Aorta (tissue), 5 donors: ENCODE measurements around the gene C5orf63. TPM values are rescaled to one million over a fixed set of nuclear protein-coding genes. Genes with fewer than 3 reads are reported as not detected.

Experiments used
- ATAC-seq: fragments of 200-7000 bp; cut with Tn5 transposase; one replicate; pipeline ENCODE4 v1.9.1; 2022; ENCODE audit warnings: moderate library complexity; ENCODE audit not compliant: low FRiP score
- DNase-seq, 2 donors: peaks; one replicate each; pipeline ENCODE4 v3.0.0-alpha.2; 2020
- H3K27ac ChIP-seq, 2 donors: one replicate each; pipeline ENCODE4 v1.5.1; 2013; ENCODE audit warnings: low read length in 2 of 2, mild to moderate bottlenecking in 2 of 2, moderate library complexity in 2 of 2, control low read depth in 1 of 2, inconsistent platforms in 1 of 2, low read depth in 1 of 2
- H3K27me3 ChIP-seq, 2 donors: one replicate each; pipeline ENCODE4 v1.6.1; 2013; ENCODE audit warnings: control low read depth in 1 of 2, low read length in 1 of 2, mild to moderate bottlenecking in 1 of 2, moderate library complexity in 1 of 2; ENCODE audit not compliant: insufficient read depth in 2 of 2, control insufficient read depth in 1 of 2
- H3K36me3 ChIP-seq, 2 donors: one replicate each; pipeline ENCODE4 v1.6.1; 2013; ENCODE audit warnings: control low read depth in 1 of 2, low read length in 1 of 2, mild to moderate bottlenecking in 1 of 2; ENCODE audit not compliant: insufficient read depth in 2 of 2, control insufficient read depth in 1 of 2
- H3K4me1 ChIP-seq, 2 donors: one replicate each; pipeline ENCODE4 v1.6.1; 2013; ENCODE audit warnings: low read length in 2 of 2, control low read depth in 1 of 2, mild to moderate bottlenecking in 1 of 2, moderate library complexity in 1 of 2; ENCODE audit not compliant: insufficient read depth in 2 of 2, control insufficient read depth in 1 of 2
- H3K4me3 ChIP-seq, 2 donors: one replicate each; pipeline ENCODE4 v1.5.1; 2013; ENCODE audit warnings: low read length in 2 of 2, control low read depth in 1 of 2, mild to moderate bottlenecking in 1 of 2
- H3K9me3 ChIP-seq: one replicate; pipeline ENCODE4 v1.6.1; 2013; ENCODE audit warnings: mild to moderate bottlenecking, low read length; ENCODE audit not compliant: control insufficient read depth
- WGBS, 2 donors: extraction: QIAGEN DNeasy Blood & Tissue Kit; methylation state at CpG; one replicate each; pipeline ENCODE4 v1.1.7; 2013; 5-methylcytosine and 5-hydroxymethylcytosine counted together
- intact Hi-C, 2 donors: fragments of 100-400 bp; cut with DNase I; formaldehyde crosslinking; loops; one replicate each; pipeline versions ENCODE4 v1.14.2 to v1.15.0; 2022
- polyA plus RNA-seq, 2 donors: library from polyadenylated mRNA; stranded (reverse); fragments of 200-250 nt; gene quantifications; one replicate each; pipeline ENCODE4 v1.2.3, GENCODE V29; 2013
- total RNA-seq, 2 donors: library from RNA; stranded (reverse); fragmentation: NEBNext Ultra II Directional; extraction: Animal tissue kit (Norgen Biotek cat#: 25700); gene quantifications; one replicate each; pipeline ENCODE4 v1.2.1, GENCODE V29; 2021
- donor health status: healthy with polysubstance abuse.
- donor health status: Bipolar disorder and iron deficiency.
- donor health status: DM: no; HTN: no; CAD: no.
- donor health status: DM: no; HTN: no; CAD: no.
- donor health status: DM: yes; HTN: yes; CAD: no.

The C5orf63 gene
- total and polyA plus RNA-seq, 4 donors, result 3.1 to 7.3 (median 5.2) TPM

DNA sequence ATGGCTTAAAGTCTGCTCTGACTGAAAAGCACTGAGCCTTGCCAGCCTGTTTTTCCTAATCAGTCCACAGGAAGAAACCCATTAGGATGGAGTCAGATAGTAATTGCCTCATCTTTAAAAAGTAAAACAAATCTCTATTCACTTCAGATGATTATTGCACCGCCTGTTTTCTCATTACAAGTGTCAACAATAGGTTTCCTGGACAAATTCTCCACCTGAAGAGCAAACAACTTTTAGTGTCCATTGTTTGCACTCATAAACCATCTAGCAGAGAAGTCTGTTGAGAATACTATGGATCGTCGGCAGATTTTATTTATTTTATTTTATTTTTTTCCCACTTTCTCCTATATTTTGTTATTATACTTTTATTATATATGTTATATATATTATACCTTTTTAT is 20.3 kb downstream of the C5orf63 start:
- intact Hi-C loops, result no loop called here
- 97% methylated on average over 3 of the region's 3 CpGs for WGBS, 2 donors

DNA sequence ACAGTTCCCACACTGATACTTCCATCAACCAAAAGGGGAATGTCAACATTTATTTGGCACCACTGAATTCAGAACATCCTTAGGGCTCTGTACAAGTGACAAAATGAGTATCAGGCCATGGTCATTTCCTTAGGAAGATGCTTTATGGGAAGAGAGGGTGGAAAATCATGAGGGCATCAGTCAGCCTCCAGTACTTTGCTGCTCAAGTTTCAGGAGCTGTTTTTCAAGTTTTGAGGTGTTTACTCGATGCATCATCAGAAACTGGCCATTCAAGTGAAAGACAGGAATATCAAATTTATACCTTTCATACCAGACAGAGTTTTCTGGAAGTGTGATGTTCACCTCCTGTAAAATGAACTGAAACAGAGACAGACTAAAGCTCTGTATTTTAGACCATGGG is 21.7 kb downstream of the C5orf63 start:
- intact Hi-C loops, result no loop called here
- Histone ChIP-seq H3K4me3 (no peak overlapping the region), H3K4me1 (no peaks in the 10 kb centered on the region), H3K36me3 (no peaks in the 10 kb centered on the region), H3K27me3 (no peaks in the 10 kb centered on the region), H3K9me3 (no peaks in the 10 kb centered on the region), H3K27ac (no peak overlapping the region)
- whole genome bisulfite sequencing, 2 donors, result 94 to 97% methylated on average over 1 of the region's 1 CpG
- ATAC-seq (no peak), DNase-seq (no peak)

More for the DNA sequence above, 20.3 kb downstream of the C5orf63 start:
- Histone ChIP-seq H3K27ac (no peak overlapping the region), H3K9me3 (no peaks in the 10 kb centered on the region), H3K4me1 (no peaks in the 10 kb centered on the region), H3K4me3 (no peak overlapping the region), H3K27me3 (no peaks in the 10 kb centered on the region), H3K36me3 (no peaks in the 10 kb centered on the region)
- ATAC-seq, result no peak
- DNase-seq, result no peak

DNA sequence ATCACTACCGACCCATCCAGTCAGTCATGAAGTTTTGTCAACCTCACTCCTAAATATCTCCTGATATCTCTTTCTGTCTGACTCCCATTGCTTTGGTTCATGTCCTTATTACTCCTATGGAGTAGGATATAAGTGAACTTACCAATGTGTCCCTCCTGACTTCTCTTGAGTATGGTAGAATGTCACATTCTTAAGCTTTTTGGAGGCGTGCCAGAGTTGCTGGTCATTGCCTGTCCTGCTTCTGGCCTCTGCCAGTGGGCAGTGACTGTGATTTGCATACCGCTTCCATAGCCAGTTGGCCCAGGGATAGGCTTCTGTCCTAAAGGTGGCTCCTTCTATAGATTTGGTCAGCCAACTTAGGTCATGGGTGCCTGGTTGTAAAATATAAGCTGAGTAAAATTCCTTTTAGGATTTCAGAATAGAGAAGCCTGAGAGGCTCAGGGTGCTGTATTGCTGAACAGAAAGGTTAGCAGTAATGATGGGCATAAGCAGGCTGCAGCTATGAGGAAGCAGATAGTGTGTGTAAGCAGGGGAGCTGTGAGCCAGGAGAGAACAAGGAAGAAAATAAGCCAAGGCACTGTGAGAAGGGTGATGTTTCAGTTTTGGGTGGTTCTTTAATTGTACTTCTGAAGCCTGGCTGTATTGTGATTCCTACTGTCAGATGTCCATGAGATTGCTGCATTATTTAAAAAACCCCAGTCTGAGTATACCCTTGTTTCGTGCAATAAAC is 26.8 kb downstream of the C5orf63 start:
- 83 to 86% methylated on average over 4 of the region's 4 CpGs for WGBS, 2 donors
- H3K36me3 ChIP-seq, result no peaks in the 10 kb centered on the region
- no peak for DNase-seq
- H3K4me1 ChIP-seq, result peaks cover 0 to 5% of the 10 kb centered on the region in 2 donors
- no peak overlapping the region for H3K4me3 ChIP-seq
- H3K9me3 ChIP-seq, result no peaks in the 10 kb centered on the region
- H3K27me3 ChIP-seq, result no peaks in the 10 kb centered on the region
- no peak for ATAC-seq
- intact Hi-C loops, result no loop called here
- H3K27ac ChIP-seq, result no peak overlapping the region

DNA sequence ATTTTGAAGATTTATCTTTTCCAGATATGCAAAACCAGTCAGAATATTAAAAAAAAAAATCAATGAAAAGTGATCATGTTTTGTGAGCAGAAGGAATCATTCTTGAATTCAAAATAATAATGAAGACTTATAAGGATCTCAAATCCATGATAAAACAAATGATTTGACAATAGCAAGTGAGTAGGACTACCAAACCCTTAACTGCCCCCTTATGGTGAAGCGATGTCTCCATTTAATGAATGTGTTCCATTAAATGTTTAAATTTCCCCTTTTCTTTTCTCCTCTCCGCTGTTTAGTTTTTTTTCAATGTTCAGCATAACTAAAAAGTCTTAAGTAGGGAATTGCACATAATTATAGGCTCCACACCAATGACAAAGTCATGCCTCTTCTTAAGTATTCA is 30.7 kb downstream of the C5orf63 start:
- DNase-seq (no peak), ATAC-seq (no peak)
- 93 to 94% methylated on average over 2 of the region's 2 CpGs for WGBS, 2 donors
- Histone ChIP-seq H3K27me3 (no peaks in the 10 kb centered on the region), H3K9me3 (no peaks in the 10 kb centered on the region), H3K4me1 (peaks cover 0 to 6% of the 10 kb centered on the region in 2 donors), H3K36me3 (no peaks in the 10 kb centered on the region), H3K27ac (no peak overlapping the region), H3K4me3 (no peak overlapping the region)
- intact Hi-C loops, result no loop called here

DNA sequence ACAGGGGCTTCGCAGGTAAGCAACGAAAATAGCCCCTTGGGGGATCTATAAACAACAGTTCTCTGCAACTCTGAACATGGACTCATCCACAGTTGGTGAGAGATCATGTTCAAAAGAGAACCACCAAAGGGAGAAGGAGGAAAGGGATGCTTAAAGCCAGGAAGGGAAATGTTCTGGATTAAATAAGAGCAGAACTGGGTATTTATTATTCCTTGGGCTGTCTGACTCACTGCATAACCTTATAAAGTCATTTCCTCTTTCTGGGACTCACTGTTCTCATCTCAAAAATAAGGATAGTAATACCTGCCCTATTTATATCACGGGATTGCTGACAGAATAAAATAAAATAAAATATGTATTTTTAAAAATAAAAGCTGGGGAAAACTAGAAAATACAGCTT is 31.7 kb downstream of the C5orf63 start:
- no peak overlapping the region for H3K4me3 ChIP-seq
- WGBS, 2 donors, result 58 to 59% methylated on average over 3 of the region's 3 CpGs
- H3K9me3 ChIP-seq, result no peaks in the 10 kb centered on the region
- no peaks in the 10 kb centered on the region for H3K36me3 ChIP-seq
- ATAC-seq, result peak; percentile 73
- intact Hi-C loops, result no loop called here
- peak overlapping the region in 1 of 2 donors; percentile 69 for H3K27ac ChIP-seq
- no peak for DNase-seq
- H3K27me3 ChIP-seq, result no peaks in the 10 kb centered on the region
- H3K4me1 ChIP-seq, result peaks cover 0 to 6% of the 10 kb centered on the region in 2 donors

DNA sequence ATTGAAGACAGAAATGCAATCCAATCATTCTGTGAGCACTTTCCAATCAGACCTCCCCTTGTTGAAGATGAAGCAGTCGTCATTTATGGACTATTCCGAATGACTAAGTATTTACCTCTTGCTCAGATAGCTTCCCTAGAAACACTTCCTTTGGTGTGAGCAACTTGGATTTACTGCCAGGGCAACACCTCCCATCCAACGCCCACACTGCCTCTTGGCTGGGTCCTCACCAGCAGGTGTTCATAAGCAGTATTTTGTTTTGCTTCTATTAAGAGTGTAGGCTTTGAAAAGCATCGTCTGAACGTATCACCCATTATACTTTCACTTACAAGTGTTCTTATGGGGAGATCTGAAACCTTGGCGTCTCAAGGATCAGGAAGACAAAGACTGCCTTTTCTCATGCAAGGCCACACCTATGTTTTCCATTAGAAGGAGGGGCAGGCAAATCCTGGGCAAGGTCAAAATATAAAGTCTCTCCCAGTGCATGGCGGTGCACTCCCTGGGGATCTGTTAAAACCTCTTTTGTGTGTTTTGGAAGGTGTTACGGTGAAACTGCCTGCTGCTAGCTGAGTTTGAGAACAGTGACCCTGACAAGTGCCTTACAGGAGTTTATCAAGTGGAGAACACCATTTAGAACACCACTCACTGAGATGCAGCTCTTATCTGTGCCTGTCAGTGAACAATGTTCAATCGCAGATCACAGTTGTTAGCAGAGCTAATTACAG is 32.3 kb downstream of the C5orf63 start:
- intact Hi-C loops, result no loop called here
- H3K4me3 ChIP-seq, result no peak overlapping the region
- no peaks in the 10 kb centered on the region for H3K9me3 ChIP-seq

DNA sequence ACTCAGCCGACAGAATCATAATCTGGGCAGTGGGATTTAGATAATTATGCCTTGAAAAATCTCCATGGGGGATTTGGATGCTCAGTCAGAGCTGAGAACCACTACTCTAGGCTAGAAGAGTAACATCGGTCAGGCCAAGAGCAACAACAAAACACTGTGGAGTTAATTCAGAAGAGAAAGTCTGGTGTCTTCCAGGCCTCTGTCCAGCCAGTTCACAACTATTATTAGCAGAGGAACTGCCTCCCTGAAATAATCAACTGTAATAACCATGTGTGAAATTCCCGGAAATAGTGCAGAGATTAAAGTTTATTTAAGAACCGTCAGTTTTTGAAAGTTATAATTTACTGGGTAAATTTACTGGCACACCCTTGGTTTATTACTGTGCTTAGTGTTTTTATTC is 34.8 kb downstream of the C5orf63 start:
- no peak overlapping the region for H3K27ac ChIP-seq
- 9 to 13% methylated on average over 4 of the region's 4 CpGs for whole genome bisulfite sequencing, 2 donors
- intact Hi-C loops, result no loop called here
- H3K4me1 ChIP-seq, result peaks cover 0 to 6% of the 10 kb centered on the region in 2 donors
- no peaks in the 10 kb centered on the region for H3K36me3 ChIP-seq
- H3K27me3 ChIP-seq, result no peaks in the 10 kb centered on the region
- peak; percentile 60 for ATAC-seq
- DNase-seq, result no peak
- no peaks in the 10 kb centered on the region for H3K9me3 ChIP-seq
- H3K4me3 ChIP-seq, result no peak overlapping the region

More for the DNA sequence above, 32.3 kb downstream of the C5orf63 start:
- Histone ChIP-seq H3K27ac (peak overlapping the region in 1 of 2 donors; percentile 69), H3K27me3 (no peaks in the 10 kb centered on the region), H3K36me3 (no peaks in the 10 kb centered on the region), H3K4me1 (peaks cover 0 to 6% of the 10 kb centered on the region in 2 donors)
- 38 to 39% methylated on average over 9 of the region's 9 CpGs for WGBS, 2 donors
- ATAC-seq, result peak; percentile 61
- no peak for DNase-seq

DNA sequence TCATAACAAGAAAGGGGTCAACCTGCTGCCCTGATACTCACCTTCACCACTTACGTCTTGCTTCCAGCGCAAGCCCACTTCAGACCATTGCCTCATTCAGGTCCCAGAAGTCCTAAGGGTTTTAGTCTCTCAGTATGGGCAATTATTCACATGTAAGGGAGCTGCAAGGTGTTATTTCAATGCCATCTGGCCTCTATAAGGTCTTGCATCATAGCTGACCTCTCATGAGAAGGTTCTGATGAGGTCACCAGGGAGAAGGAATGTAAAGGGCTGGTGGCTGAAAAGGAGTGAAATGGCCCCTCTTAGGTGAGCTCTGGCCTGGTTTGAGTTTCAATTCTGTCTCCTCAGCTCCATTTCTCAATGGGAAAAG is 41.5 kb downstream of the C5orf63 start:
- H3K27ac ChIP-seq, result no peak overlapping the region
- DNase-seq (no peak), ATAC-seq (no peak)
- no peaks in the 10 kb centered on the region for H3K9me3 ChIP-seq
- H3K27me3 ChIP-seq, result no peaks in the 10 kb centered on the region
- WGBS, 2 donors, result 91 to 96% methylated on average over 2 of the region's 2 CpGs
- intact Hi-C loops, result loop anchor here in 1 of 2 donors (5.0 kb wide), 1 partner anchor 35 kb away; no protein-coding TSS in a partner anchor
- H3K4me1 ChIP-seq, result no peaks in the 10 kb centered on the region
- H3K4me3 ChIP-seq, result no peak overlapping the region
- no peaks in the 10 kb centered on the region for H3K36me3 ChIP-seq
